HepG2 (cell line): ENCODE data around the gene PTK7. TPM values are rescaled to one million over a fixed set of nuclear protein-coding genes. Genes with fewer than 3 reads are reported as not detected.

Experiments used
- FOXC1 ChIP-seq: sonication (generic); formaldehyde crosslinking; IDR thresholded peaks from 2 replicates; pipeline ENCODE4 v1.8.0; 2022; ENCODE audit warnings: mild to moderate bottlenecking, missing genetic modification reagents, borderline replicate concordance
- FOXJ3 ChIP-seq: sonication (generic); formaldehyde crosslinking; IDR thresholded peaks from 2 replicates; pipeline ENCODE4 v1.4.0; 2020; ENCODE audit warnings: missing genetic modification reagents, mild to moderate bottlenecking, borderline replicate concordance
- HOXA5 ChIP-seq: sonication (generic); formaldehyde crosslinking; IDR thresholded peaks from 2 replicates; pipeline ENCODE4 v1.4.0; 2020; ENCODE audit warnings: missing genetic modification reagents
- MAF1 ChIP-seq: sonication (generic); formaldehyde crosslinking; IDR thresholded peaks from 2 replicates; pipeline ENCODE4 v1.5.0; 2020; ENCODE audit warnings: missing genetic modification reagents, borderline replicate concordance
- NR2C2 ChIP-seq: sonication (generic); formaldehyde crosslinking; IDR thresholded peaks from 2 replicates; pipeline ENCODE4 v1.4.0; 2020; ENCODE audit warnings: missing genetic modification reagents, mild to moderate bottlenecking, moderate library complexity, borderline replicate concordance
- PAWR ChIP-seq: sonication (generic); formaldehyde crosslinking; IDR thresholded peaks from 2 replicates; pipeline ENCODE4 v1.4.0; 2020; ENCODE audit warnings: missing genetic modification reagents, mild to moderate bottlenecking, borderline replicate concordance
- ZNF143 ChIP-seq: sonication (generic); formaldehyde crosslinking; IDR thresholded peaks from 2 replicates; pipeline ENCODE4 v1.4.0; 2020; ENCODE audit warnings: missing genetic modification reagents
- ZNF33B ChIP-seq: sonication (generic); formaldehyde crosslinking; IDR thresholded peaks from 2 replicates; pipeline ENCODE4 v1.5.1; 2020; ENCODE audit warnings: mild to moderate bottlenecking, missing genetic modification reagents
- ZNF572 ChIP-seq: sonication (generic); formaldehyde crosslinking; IDR thresholded peaks from 2 replicates; pipeline ENCODE4 v1.5.1; 2020; ENCODE audit warnings: mild to moderate bottlenecking, missing genetic modification reagents
- polyA plus RNA-seq, 8 experiments: library from polyadenylated mRNA; depleted of rRNA in 3 of 8; stranded (reverse) in 7 of 8; unstranded in 1 of 8; fragments of >200 nt; fragmentation: Illumina TruSeq in 4 of 8; extraction: Trizol in 4 of 8; gene quantifications; 2 replicates each; pipeline versions ENCODE4 v1.2.1 to v1.2.3, GENCODE V29; 2011 to 2016; ENCODE audit warnings: low read depth in 4 of 8, missing spikeins in 1 of 8, mixed read lengths in 1 of 8; ENCODE audit not compliant: insufficient read depth in 1 of 8
- total RNA-seq, 5 experiments: library from RNA; depleted of rRNA; stranded (reverse); fragments of >200 nt; fragmentation: Illumina TruSeq; extraction: Trizol; gene quantifications; 2 replicates each; pipeline ENCODE4 v1.2.3, GENCODE V29; 2016; ENCODE audit warnings: low read depth in 1 of 5
- TF ChIP-seq, protein P1 (sequence below), 2 experiments: sonication (generic) in 1 of 2; formaldehyde crosslinking in 1 of 2; IDR thresholded peaks; 2 replicates each; pipeline versions ENCODE4 v1.5.1 to v1.6.1; 2011 to 2020; ENCODE audit warnings: borderline replicate concordance in 1 of 2, low read depth in 1 of 2, low read length in 1 of 2, mild to moderate bottlenecking in 1 of 2, missing genetic modification reagents in 1 of 2, moderate library complexity in 1 of 2
- TF ChIP-seq, protein P2 (sequence below): IDR thresholded peaks from 2 replicates; pipeline ENCODE4 v1.6.1; 2012; ENCODE audit warnings: low read depth, low read length, improper control_type of control experiment
- TF ChIP-seq, protein P3 (sequence below): sonication (generic); formaldehyde crosslinking; IDR thresholded peaks from 2 replicates; pipeline ENCODE4 v1.4.0; 2020; ENCODE audit warnings: missing genetic modification reagents, borderline replicate concordance
- TF ChIP-seq, protein P4 (sequence below): sonication (generic); formaldehyde crosslinking; IDR thresholded peaks from 2 replicates; pipeline ENCODE4 v1.5.1; 2020; ENCODE audit warnings: missing genetic modification reagents, mild to moderate bottlenecking, borderline replicate concordance
- TF ChIP-seq, protein P5 (sequence below): sonication (generic); formaldehyde crosslinking; IDR thresholded peaks from 2 replicates; pipeline ENCODE4 v1.4.0; 2020; ENCODE audit warnings: low read depth, mild to moderate bottlenecking, missing genetic modification reagents

The PTK7 gene
- total and polyA plus RNA-seq, 2 of the 13 experiments (the other 11 are each of a cell fraction or from before 2014, with no cell fraction given): 98.5 to 99.8 TPM

DNA sequence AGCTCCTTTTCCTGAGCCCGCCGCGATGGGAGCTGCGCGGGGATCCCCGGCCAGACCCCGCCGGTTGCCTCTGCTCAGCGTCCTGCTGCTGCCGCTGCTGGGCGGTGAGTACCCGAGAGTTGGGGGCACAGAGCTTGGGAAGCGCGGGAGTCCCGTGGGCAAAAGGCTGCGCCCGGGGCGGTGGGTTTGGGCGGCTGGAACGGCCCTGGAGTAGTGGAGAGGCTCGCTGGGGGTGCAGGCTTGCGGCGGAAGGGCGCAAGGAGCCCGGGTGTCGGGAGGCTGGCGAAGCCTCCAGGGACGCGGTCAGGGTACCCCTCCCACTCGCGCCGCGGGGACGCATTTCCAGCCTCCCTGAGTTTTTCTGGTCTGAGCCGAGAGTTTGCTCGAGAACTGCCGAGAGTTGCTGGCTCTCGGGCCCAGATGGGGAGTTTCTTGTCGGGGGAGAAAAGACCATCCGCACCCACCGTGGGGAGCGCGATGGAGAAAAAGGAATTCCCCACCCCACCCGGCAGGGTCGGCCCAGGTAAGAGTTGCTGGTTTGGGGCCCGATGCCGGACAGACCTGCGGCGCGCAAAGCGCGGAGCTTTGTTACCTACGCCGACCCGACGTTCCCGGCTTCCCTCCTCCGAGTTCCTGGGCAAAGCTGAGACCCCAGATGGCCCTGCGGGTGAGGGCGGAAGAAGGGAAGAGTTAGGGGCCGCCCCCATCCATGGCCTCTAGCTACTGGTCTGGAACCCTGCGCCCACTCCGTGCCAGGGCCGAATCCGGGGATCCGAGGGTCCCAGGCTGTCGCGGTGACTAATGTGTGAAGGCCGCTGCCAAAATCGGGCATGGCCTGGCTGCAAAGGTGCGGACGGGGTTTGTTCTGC is 584 bp downstream of the PTK7 start (continued):
- TF ChIP-seq, protein P1, sequence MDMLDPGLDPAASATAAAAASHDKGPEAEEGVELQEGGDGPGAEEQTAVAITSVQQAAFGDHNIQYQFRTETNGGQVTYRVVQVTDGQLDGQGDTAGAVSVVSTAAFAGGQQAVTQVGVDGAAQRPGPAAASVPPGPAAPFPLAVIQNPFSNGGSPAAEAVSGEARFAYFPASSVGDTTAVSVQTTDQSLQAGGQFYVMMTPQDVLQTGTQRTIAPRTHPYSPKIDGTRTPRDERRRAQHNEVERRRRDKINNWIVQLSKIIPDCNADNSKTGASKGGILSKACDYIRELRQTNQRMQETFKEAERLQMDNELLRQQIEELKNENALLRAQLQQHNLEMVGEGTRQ (IDR thresholded peaks at IDR 0.05; ENCODE audit: low read depth, low read length): no peak
- TF ChIP-seq, protein P1 (CRISPR knock-in tag; IDR thresholded peaks at IDR 0.05; ENCODE audit: borderline replicate concordance): no peak
- TF ChIP-seq FOXC1 (CRISPR knock-in tag) (no peak), MAF1 (CRISPR knock-in tag) (no peak), FOXJ3 (CRISPR knock-in tag) (no peak), NR2C2 (0 out of 2 replicates have a peak, but pooled peaks have one; percentile 30), PAWR (no peak), ZNF572 (CRISPR knock-in tag) (peak; percentile 35; the same call in 1 of the 2 replicates), HOXA5 (CRISPR knock-in tag) (peak; percentile 45; the same call in 1 of the 2 replicates), ZNF143 (CRISPR knock-in tag) (no peak; the same call in 1 of the 2 replicates), ZNF33B (no peak)
- TF ChIP-seq, protein P2, sequence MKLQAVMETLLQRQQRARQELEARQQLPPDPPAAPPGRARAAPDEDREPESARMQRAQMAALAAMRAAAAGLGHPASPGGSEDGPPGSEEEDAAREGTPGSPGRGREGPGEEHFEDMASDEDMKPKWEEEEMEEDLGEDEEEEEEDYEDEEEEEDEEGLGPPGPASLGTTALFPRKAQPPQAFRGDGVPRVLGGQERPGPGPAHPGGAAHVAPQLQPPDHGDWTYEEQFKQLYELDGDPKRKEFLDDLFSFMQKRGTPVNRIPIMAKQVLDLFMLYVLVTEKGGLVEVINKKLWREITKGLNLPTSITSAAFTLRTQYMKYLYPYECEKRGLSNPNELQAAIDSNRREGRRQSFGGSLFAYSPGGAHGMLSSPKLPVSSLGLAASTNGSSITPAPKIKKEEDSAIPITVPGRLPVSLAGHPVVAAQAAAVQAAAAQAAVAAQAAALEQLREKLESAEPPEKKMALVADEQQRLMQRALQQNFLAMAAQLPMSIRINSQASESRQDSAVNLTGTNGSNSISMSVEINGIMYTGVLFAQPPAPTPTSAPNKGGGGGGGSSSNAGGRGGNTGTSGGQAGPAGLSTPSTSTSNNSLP: no peak
- TF ChIP-seq, protein P3, sequence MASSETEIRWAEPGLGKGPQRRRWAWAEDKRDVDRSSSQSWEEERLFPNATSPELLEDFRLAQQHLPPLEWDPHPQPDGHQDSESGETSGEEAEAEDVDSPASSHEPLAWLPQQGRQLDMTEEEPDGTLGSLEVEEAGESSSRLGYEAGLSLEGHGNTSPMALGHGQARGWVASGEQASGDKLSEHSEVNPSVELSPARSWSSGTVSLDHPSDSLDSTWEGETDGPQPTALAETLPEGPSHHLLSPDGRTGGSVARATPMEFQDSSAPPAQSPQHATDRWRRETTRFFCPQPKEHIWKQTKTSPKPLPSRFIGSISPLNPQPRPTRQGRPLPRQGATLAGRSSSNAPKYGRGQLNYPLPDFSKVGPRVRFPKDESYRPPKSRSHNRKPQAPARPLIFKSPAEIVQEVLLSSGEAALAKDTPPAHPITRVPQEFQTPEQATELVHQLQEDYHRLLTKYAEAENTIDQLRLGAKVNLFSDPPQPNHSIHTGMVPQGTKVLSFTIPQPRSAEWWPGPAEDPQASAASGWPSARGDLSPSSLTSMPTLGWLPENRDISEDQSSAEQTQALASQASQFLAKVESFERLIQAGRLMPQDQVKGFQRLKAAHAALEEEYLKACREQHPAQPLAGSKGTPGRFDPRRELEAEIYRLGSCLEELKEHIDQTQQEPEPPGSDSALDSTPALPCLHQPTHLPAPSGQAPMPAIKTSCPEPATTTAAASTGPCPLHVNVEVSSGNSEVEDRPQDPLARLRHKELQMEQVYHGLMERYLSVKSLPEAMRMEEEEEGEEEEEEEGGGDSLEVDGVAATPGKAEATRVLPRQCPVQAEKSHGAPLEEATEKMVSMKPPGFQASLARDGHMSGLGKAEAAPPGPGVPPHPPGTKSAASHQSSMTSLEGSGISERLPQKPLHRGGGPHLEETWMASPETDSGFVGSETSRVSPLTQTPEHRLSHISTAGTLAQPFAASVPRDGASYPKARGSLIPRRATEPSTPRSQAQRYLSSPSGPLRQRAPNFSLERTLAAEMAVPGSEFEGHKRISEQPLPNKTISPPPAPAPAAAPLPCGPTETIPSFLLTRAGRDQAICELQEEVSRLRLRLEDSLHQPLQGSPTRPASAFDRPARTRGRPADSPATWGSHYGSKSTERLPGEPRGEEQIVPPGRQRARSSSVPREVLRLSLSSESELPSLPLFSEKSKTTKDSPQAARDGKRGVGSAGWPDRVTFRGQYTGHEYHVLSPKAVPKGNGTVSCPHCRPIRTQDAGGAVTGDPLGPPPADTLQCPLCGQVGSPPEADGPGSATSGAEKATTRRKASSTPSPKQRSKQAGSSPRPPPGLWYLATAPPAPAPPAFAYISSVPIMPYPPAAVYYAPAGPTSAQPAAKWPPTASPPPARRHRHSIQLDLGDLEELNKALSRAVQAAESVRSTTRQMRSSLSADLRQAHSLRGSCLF (CRISPR knock-in tag): no peak
- TF ChIP-seq, protein P4, sequence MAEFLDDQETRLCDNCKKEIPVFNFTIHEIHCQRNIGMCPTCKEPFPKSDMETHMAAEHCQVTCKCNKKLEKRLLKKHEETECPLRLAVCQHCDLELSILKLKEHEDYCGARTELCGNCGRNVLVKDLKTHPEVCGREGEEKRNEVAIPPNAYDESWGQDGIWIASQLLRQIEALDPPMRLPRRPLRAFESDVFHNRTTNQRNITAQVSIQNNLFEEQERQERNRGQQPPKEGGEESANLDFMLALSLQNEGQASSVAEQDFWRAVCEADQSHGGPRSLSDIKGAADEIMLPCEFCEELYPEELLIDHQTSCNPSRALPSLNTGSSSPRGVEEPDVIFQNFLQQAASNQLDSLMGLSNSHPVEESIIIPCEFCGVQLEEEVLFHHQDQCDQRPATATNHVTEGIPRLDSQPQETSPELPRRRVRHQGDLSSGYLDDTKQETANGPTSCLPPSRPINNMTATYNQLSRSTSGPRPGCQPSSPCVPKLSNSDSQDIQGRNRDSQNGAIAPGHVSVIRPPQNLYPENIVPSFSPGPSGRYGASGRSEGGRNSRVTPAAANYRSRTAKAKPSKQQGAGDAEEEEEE (CRISPR knock-in tag): peak; percentile 62; the same call in 1 of the 2 replicates
- TF ChIP-seq, protein P5, sequence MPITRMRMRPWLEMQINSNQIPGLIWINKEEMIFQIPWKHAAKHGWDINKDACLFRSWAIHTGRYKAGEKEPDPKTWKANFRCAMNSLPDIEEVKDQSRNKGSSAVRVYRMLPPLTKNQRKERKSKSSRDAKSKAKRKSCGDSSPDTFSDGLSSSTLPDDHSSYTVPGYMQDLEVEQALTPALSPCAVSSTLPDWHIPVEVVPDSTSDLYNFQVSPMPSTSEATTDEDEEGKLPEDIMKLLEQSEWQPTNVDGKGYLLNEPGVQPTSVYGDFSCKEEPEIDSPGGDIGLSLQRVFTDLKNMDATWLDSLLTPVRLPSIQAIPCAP (CRISPR knock-in tag): 0 out of 2 replicates have a peak, but pooled peaks have one; percentile 55
